WERI-Rb-1 (cell line): ENCODE measurements around the gene HMGXB4.

Experiments used
- DNase-seq: peaks from one replicate; pipeline ENCODE4 v3.0.0-alpha.2; 2020
- H3K27ac ChIP-seq: fragments of 250-450 bp; sonication (Bioruptor Pico); 2 replicates; pipeline ENCODE4 v1.5.1; 2020; ENCODE audit warnings: mild to moderate bottlenecking, moderate library complexity
- H3K27me3 ChIP-seq: fragments of 250-450 bp; sonication (Bioruptor Pico); 2 replicates; pipeline ENCODE4 v1.5.1; 2021; ENCODE audit warnings: mild to moderate bottlenecking, low read depth, moderate library complexity; ENCODE audit not compliant: insufficient read depth, severe bottlenecking
- H3K36me3 ChIP-seq: fragments of 250-450 bp; sonication (Bioruptor Pico); 2 replicates; pipeline ENCODE4 v1.5.1; 2020; ENCODE audit warnings: mild to moderate bottlenecking, moderate library complexity
- H3K4me3 ChIP-seq: 2 replicates; pipeline ENCODE4 v1.5.1; 2011; ENCODE audit warnings: low read depth, mild to moderate bottlenecking, control low read depth, low read length
- H3K9me3 ChIP-seq: fragments of 250-450 bp; sonication (Bioruptor Pico); 2 replicates; pipeline ENCODE4 v1.5.1; 2021; ENCODE audit warnings: mild to moderate bottlenecking, moderate library complexity; ENCODE audit not compliant: severe bottlenecking
- TF ChIP-seq, protein P1 (sequence below): IDR thresholded peaks from 2 replicates; pipeline ENCODE4 v1.5.1; 2011; ENCODE audit warnings: low read depth, mild to moderate bottlenecking, control low read depth, inconsistent platforms, low read length

The HMGXB4 gene

DNA sequence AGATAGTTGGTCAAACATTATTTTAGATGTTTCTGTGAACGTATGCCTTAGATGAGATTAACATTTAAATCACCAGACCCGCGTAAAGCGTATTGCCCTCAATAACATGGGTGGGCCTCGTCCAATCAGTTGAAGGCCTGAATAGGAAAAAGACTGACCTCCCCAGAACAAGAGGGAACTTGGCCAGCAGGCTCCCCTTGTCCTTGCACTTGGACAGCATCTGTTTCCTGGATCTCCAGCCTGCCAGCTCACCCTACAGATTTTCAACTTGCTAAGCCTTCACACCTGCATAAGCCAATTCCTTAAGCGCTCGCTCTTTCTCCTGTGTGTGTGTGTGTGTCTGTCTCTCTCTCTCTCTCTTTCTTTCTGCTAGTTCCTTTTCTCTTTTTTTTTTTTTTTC lies 50.6 kb downstream of the HMGXB4 start:
- Histone ChIP-seq H3K27ac (no peak overlapping the region), H3K4me3 (no peak overlapping the region), H3K9me3 (no peaks in the 10 kb centered on the region), H3K36me3 (no peaks in the 10 kb centered on the region), H3K27me3 (no peaks in the 10 kb centered on the region)
- TF ChIP-seq, protein P1, sequence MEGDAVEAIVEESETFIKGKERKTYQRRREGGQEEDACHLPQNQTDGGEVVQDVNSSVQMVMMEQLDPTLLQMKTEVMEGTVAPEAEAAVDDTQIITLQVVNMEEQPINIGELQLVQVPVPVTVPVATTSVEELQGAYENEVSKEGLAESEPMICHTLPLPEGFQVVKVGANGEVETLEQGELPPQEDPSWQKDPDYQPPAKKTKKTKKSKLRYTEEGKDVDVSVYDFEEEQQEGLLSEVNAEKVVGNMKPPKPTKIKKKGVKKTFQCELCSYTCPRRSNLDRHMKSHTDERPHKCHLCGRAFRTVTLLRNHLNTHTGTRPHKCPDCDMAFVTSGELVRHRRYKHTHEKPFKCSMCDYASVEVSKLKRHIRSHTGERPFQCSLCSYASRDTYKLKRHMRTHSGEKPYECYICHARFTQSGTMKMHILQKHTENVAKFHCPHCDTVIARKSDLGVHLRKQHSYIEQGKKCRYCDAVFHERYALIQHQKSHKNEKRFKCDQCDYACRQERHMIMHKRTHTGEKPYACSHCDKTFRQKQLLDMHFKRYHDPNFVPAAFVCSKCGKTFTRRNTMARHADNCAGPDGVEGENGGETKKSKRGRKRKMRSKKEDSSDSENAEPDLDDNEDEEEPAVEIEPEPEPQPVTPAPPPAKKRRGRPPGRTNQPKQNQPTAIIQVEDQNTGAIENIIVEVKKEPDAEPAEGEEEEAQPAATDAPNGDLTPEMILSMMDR, result no peak
- DNase-seq, result no peak

DNA sequence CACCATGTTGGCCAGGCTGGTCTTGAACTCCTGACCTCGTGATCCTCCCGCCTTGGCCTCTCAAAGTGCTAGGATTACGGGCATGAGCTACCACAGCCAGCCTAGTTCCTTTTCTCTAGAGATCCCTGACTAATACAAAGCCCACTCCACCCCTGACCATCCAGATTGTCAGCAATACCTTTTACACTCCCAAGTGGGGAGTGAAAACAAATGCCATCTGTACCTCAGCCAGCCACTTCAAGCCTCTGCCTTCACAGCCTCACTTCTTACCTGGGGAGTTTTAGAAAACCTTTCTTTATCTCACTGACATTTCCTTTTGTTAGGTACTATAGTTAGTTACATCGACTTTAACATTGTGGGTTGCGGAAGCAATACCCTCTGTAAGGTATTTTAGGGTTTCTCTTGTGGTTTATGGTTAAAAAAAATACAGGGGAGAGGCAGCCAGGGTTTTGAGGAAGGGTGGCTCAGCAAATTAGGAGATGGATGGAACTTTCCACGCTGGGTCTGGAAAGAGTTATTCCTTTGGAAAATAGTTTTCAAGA lies 51.3 kb downstream of the HMGXB4 start:
- Histone ChIP-seq H3K4me3 (no peak overlapping the region), H3K27ac (no peak overlapping the region)

DNA sequence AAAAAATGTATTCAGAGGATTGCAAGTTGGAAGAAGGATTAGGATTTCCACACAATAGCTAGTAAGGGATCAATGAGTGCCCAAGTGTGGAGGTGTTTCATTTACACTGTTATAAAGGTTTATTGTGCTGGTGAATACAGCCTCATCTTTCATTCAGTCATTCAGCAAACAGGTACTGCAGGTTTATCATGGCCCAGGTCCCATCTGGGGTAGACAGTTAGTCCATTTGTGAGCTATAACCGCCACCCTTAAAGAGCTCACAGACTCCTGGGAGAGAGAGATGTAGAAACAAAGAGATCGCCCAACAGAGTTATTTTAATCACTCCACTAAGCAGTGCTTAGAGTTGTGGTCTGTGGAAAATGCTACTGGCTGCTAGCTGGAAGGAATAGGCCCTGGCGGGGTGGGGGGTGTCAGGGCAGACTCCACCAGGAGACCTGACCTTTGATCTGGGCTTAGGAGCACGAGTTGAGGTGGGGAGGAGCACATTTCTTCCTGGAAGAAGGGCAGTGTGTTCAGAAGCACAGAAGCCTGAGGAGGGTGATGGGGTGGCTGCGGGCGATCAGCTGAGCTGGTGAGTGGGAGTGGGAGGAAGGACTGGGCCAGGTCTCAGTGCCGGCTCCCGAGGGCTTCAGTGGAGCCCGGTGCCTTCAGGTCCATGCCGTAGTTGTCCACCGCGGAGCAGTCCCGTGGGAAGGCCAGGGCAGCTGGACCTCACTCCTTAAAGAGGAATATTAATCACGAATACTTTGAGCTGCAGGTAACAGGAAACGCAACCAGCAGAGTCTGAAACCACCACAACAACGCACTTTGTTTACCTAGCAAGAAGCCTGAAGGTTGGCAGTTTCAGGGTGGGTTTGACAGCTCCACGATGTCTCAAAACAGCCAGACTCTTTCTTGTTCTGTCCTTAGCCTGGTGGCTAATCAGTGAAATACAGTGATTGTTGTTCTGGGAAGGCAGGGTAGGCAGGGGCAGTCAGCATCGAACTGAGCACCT lies 53.6 kb downstream of the HMGXB4 start:
- no peak overlapping the region for H3K4me3 ChIP-seq
- TF ChIP-seq, protein P1, result no peak

More for the DNA sequence above, 51.3 kb downstream of the HMGXB4 start:
- H3K36me3 ChIP-seq, result no peaks in the 10 kb centered on the region
- TF ChIP-seq, protein P1, result no peak
- no peak for DNase-seq
- H3K9me3 ChIP-seq, result no peaks in the 10 kb centered on the region
- no peaks in the 10 kb centered on the region for H3K27me3 ChIP-seq

DNA sequence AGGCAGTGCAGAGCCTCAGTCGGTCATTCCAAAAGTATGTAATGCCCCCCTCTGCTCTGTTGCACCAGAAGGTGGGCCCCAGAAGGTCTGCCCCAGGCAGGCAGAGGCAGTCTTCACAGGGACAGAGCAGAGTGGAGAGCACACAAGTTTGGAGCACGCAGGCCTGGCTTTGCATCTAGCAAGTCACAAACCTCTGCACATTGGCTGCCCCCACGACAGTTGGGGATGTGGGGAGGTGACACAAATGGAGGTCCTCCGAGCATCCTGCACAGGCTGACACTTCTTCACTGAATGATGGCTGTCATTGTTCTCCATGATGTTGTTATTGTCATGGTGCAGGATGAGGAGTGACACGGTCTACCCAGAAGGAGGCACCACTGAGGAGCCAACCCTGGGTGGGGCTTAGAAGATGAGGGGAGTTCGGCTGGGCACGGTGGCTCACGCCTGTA lies 54.3 kb downstream of the HMGXB4 start:
- H3K9me3 ChIP-seq, result no peaks in the 10 kb centered on the region
- H3K27me3 ChIP-seq, result no peaks in the 10 kb centered on the region
- no peaks in the 10 kb centered on the region for H3K36me3 ChIP-seq
- TF ChIP-seq, protein P1, result 0 out of 2 replicates have a peak, but pooled peaks have one; percentile 5
- no peak overlapping the region for H3K4me3 ChIP-seq
- DNase-seq, result no peak
- H3K27ac ChIP-seq, result no peak overlapping the region

More for the DNA sequence above, 53.6 kb downstream of the HMGXB4 start:
- DNase-seq, result no peak
- Histone ChIP-seq H3K27me3 (no peaks in the 10 kb centered on the region), H3K9me3 (no peaks in the 10 kb centered on the region), H3K27ac (no peak overlapping the region), H3K36me3 (no peaks in the 10 kb centered on the region)

DNA sequence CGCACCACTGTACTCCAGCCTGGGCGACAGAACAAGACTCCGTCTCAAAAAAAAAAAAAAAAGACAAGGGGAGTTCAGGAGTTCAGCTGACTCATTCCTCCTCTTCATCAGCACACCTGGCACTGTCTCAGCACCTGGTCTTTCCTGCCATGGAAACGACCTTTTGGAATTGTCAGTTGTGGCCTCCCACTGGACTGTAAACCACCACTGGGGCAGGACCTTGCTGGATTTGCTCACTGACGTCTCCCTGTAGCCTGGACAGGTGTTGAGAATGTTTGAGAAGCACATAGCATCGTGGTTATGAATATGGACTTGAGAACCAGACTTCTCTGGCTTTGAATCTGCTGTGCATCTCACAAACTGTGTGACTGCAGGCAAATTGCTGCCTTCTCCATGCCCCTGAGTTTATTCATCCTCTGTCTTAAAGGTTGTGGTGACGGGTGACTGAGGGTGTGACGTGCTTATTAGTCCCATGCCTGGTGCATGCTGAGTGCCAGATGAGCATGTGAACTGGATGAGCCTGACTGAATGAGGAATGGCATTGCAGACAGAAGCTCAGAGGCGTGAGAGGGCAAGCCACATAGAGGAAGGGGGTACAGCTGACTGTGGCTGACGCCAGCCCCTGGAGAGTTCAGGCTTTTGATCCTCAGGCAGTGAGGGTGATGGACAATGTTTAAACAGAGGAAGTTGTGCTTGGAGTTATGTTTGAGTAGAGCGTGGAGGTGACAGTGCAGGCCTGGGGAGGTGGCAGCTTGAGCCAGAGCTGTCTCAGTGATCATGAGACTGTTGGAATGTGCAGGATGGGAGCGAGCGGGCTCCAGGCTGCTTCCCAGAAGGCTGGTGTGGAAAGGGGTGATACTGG lies 55.1 kb downstream of the HMGXB4 start:
- TF ChIP-seq, protein P1, result no peak
- Histone ChIP-seq H3K36me3 (no peaks in the 10 kb centered on the region), H3K27me3 (no peaks in the 10 kb centered on the region), H3K27ac (no peak overlapping the region), H3K4me3 (no peak overlapping the region), H3K9me3 (no peaks in the 10 kb centered on the region)
- DNase-seq, result no peak
